Measurements from ENCODE around the gene GALNT2.

GRCh38 chr1:230263568-230264195 is 196.6 kb downstream of the GALNT2 start:
- no peak for TF ChIP-seq CTCF (IDR thresholded peaks at IDR 0.05; ENCODE audit: borderline replicate concordance, extremely low read depth, low read length, poor library complexity, severe bottlenecking)
- TF ChIP-seq EZH2 (IDR thresholded peaks at IDR 0.05; ENCODE audit: borderline replicate concordance, low read depth, low read length, severe bottlenecking) = no peak

All from DND-41 (cell line).